HT-29 (cell line): ENCODE measurements around the gene ZNF79. TPM values are rescaled to one million over a fixed set of nuclear protein-coding genes. Genes with fewer than 3 reads are reported as not detected.

ENCODE experiments used
- small RNA-seq: library from RNA; depleted of rRNA; stranded (forward); fragments of <200 nt; gene quantifications from one replicate; pipeline ENCODE3, GENCODE V24; 2014
- total RNA-seq: library from RNA; depleted of rRNA; stranded (reverse); fragments of >200 nt; shearing (Covaris generic); gene quantifications from 2 replicates; pipeline ENCODE4 v1.2.3, GENCODE V29; 2014; rRNA removed

The ZNF79 gene
- total RNA-seq, 1 experiment from 2014 or later, result 9.3 TPM

Small RNA genes lying within 50 kb of the gene (small RNA-seq; reads per million reads assigned to genes)
- not detected for gene RF00019
- gene SNORA65, result 31.8 reads per million, percentile 93 among the genes with 10 or more reads in this experiment

Other genes with a start within 250 kb of the ZNF79 start
- gene GARNL3, start 159.6 kb upstream of the ZNF79 start, total RNA-seq, result 0.56 and 1.3 TPM in 2 replicates
- 36.2 and 37.5 TPM in 2 replicates for gene SLC2A8, start 27.2 kb upstream of the ZNF79 start, total RNA-seq
- gene RPL12, start 27.0 kb downstream of the ZNF79 start, total RNA-seq, result 1,249 and 1,284 TPM in 2 replicates
- gene LRSAM1, start 27.1 kb downstream of the ZNF79 start, total RNA-seq, result 14.9 and 20.6 TPM in 2 replicates
- 6.3 and 8.0 TPM in 2 replicates for gene STXBP1, start 187.9 kb downstream of the ZNF79 start, total RNA-seq